GM13977 (cell line): ENCODE results near the gene PPP6R2.
A peak's percentile ranks its signal among the peaks of the same experiment; 100 is the strongest.

ENCODE experiments used
- DNase-seq: peaks from one replicate; pipeline ENCODE4 v3.0.0; 2012; ENCODE audit warnings: low spot score
- in situ Hi-C: fragments of 300-500 bp; cut with MboI; formaldehyde crosslinking; loops from one replicate; pipeline ENCODE4 v1.12.0; 2022; ENCODE audit warnings: low sequenced_read_pairs, low pct_unique_long_range_greater_than_20kb, mixed read lengths, inconsistent platforms; ENCODE audit not compliant: unreplicated experiment
- TF ChIP-seq, protein P1 (sequence below): IDR thresholded peaks from 2 replicates; pipeline ENCODE4 v1.5.1; 2012; ENCODE audit warnings: mild to moderate bottlenecking, control low read depth; ENCODE audit not compliant: insufficient read depth; ENCODE audit errors: extremely low read depth, missing control alignments

Gene PPP6R2

DNA sequence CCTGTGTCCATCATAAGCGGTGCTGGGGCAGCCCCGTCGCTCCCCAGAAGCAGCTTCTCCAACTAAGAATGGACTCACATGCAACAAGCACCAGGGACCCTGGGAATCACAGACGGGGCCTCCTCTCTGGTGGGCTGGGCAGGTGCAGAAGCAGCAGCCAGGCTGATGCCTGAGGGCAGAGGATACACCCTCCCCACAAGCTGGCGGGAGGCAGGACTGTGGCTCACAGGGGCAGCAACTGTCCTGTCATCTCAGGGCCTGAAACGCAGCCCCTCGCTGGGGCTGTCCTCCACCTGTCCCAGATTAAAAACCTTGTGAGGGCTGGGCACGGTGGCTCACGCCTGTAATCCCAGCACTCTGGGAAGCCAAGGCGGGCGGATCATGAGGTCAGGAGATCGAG is 134.8 kb downstream of the PPP6R2 start:
- no peak for DNase-seq
- in situ Hi-C loops = no loop called here
- TF ChIP-seq, protein P1, sequence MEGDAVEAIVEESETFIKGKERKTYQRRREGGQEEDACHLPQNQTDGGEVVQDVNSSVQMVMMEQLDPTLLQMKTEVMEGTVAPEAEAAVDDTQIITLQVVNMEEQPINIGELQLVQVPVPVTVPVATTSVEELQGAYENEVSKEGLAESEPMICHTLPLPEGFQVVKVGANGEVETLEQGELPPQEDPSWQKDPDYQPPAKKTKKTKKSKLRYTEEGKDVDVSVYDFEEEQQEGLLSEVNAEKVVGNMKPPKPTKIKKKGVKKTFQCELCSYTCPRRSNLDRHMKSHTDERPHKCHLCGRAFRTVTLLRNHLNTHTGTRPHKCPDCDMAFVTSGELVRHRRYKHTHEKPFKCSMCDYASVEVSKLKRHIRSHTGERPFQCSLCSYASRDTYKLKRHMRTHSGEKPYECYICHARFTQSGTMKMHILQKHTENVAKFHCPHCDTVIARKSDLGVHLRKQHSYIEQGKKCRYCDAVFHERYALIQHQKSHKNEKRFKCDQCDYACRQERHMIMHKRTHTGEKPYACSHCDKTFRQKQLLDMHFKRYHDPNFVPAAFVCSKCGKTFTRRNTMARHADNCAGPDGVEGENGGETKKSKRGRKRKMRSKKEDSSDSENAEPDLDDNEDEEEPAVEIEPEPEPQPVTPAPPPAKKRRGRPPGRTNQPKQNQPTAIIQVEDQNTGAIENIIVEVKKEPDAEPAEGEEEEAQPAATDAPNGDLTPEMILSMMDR = no peak

DNA sequence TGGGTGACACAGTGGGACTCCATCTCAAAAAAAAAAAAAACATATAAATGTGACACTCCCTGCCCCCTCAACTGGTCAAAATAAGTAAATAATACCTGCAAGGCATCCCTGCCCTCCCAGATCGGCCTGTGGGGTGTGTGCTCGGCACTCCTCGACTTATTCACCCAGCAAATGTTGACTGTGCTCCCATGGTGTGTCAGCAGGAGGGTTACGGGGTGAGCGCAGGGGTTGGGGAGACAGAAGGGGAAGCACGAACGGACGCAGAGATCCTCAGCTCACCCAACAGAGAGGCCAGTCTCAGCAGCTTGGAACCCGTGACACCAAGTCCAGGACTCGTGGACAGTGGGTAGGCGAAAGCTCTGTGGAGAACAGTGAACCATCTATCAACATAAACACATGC is 136.6 kb downstream of the PPP6R2 start:
- TF ChIP-seq, protein P1 = no peak
- DNase-seq = no peak
- in situ Hi-C loops = no loop called here

DNA sequence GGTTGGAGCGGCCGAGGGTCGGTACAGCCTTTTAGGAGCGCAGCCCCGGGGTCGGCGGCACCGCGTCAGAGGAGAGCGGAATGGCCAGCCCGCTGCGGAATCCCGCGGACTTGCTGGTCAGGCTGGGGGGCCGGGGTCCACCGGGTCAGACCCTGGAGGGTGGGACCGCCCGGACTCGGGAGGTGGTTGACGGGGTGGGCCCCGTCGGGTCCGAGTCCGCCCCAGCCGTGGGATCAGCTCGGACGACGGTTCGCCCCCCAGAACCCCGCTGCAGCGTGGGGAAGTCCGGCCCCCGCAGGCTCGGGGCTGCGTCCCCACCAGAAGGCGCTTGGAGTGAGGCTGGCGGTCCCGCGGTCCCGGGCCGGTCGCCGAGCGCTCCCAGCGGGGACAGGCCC is 137.9 kb downstream of the PPP6R2 start:
- TF ChIP-seq, protein P1 = no peak
- in situ Hi-C loops = no loop called here
- no peak for DNase-seq

DNA sequence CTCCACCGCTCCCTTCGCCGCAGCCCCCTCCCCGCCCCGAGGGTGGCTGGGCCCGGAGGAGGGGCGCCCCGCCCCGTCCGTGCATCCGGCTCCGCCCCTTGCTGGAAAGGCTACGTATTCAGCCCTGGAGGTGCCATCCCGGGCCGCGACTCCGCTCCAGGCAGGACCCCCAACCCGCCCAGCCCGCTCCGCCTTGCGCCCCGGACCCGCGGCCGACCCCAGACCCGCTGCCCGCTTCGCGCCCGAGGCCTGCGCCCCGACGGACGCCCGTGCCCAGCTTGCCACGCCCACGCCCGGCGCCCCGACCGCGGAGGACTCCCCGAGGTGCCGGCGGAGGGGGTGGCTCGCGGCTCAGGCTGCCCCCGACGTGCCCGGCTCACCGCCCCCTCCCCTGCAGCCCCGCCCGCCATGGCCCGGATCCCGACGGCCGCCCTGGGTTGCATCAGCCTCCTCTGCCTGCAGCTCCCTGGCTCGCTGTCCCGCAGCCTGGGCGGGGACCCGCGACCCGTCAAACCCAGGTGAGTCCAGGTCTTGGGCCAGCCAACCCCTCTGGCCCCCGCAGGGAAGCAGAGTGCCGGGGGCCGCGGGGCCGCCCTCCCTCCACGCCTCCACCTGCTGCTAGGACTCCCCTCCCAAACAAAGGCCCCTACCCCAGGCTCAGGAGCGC is 138.4 kb downstream of the PPP6R2 start, which contains the start of gene ADM2:
Gene ADM2, plus strand, starts transcription at position 104 of the 667 bp plus-strand sequence. Its CDS starts 305 bp downstream, at position 409.
- DNase-seq = peak; percentile 82
- in situ Hi-C loops = no loop called here
- TF ChIP-seq, protein P1 = no peak

DNA sequence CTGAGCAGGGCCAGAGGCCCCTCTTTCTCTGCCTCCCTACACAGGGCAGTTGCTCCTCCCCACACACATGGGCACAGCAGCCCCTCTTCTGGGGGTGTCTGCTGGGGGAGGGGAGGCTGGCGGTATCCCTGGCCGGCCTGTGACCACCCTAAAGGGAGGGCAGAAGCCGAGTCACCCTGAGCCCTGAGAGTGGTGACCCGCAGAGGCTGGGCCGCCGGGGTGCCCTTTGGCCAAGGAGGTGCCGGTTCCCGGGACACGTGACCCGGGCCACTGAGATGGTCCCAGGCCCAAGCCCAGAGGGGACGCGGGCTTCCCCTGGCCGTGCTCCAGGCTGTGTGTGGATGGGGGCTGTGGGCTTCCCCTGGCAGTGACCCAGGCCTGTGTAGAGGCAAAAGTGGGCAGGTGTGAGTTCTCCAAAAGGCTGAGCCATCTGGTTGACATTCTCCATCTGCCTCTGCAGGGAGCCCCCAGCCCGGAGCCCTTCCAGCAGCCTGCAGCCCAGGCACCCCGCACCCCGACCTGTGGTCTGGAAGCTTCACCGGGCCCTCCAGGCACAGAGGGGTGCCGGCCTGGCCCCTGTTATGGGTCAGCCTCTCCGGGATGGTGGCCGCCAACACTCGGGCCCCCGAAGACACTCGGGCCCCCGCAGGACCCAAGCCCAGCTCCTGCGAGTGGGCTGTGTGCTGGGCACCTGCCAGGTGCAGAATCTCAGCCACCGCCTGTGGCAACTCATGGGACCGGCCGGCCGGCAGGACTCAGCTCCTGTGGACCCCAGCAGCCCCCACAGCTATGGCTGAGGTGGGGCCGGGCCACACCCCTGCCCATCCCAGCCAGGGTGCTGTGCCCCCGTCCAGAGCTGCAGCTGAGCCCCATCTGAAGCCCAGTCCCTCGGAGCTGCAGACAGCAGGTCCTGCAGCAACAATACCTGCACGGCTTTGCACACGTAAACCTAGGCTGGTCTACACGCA is 139.3 kb downstream of the PPP6R2 start:
- in situ Hi-C loops = no loop called here
- TF ChIP-seq, protein P1 = no peak
- DNase-seq = no peak

DNA sequence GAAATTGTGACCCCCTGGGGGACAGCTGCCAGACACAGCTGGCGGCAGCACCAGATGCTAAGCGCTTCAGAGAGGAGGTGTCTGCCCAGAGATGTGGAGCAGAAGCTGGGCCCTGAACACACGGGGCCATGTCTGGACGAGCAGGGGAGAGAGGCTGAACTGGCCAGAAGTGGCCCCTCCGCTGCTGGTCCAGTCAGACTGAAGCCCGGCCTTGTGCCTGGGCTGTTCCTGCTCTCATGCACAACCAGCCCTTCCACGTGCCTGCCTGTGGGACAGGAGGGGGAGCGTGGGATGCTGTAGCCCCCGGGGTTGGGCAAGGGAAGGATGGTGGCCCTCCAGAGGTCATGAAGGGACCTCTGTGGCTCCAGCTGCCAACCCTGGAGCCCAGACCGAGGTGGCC is 140.0 kb downstream of the PPP6R2 start:
- DNase-seq = no peak
- TF ChIP-seq, protein P1 = no peak
- in situ Hi-C loops = no loop called here
